Measurements from ENCODE around the gene CYB561D1. TPM values are rescaled to one million over a fixed set of nuclear protein-coding genes. Genes with fewer than 3 reads are reported as not detected.

The CYB561D1 gene
- total and polyA plus RNA-seq, 2 of the 13 experiments (the other 11 are each of a cell fraction or from before 2014, with no cell fraction given): 3.9 to 4.1 TPM

DNA sequence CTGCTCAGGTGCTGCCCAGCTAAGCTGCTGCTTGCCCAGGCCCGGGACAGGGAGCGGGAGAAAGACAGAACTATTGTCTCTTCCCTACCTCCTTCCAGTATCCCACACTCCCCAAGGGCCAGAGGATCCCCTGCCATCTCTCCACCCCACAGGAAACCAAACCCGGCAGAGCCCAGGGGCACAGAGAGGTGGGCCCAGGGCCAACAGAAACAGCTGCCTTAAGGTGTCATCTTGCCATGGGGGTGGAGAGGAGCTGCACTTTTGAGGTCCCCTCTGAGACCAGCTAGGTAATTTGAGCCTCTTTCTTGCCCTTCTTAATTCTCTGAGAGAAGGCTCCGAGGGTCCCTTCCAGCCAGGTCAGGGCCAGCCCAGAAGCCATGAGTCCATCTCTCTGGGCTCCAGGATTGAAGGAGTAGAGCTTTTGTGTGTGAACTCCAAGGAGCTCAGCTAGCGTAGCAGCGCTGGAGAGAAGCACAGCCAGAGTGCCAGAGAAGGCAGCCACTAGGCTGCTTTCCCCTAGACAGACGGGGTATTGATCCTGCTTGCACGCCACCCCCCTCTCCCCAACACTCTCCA, 36.1 kb downstream of the CYB561D1 start (continued):
- TF ChIP-seq CSRNP2 (CRISPR knock-in tag; conservative IDR thresholded peaks at IDR 0.05; ENCODE audit: low read depth): no peak
- TF ChIP-seq ZNF263 (CRISPR knock-in tag; IDR thresholded peaks at IDR 0.05): no peak
- TF ChIP-seq, protein P1, sequence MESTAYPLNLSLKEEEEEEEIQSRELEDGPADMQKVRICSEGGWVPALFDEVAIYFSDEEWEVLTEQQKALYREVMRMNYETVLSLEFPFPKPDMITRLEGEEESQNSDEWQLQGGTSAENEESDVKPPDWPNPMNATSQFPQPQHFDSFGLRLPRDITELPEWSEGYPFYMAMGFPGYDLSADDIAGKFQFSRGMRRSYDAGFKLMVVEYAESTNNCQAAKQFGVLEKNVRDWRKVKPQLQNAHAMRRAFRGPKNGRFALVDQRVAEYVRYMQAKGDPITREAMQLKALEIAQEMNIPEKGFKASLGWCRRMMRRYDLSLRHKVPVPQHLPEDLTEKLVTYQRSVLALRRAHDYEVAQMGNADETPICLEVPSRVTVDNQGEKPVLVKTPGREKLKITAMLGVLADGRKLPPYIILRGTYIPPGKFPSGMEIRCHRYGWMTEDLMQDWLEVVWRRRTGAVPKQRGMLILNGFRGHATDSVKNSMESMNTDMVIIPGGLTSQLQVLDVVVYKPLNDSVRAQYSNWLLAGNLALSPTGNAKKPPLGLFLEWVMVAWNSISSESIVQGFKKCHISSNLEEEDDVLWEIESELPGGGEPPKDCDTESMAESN (CRISPR knock-in tag; conservative IDR thresholded peaks at IDR 0.05): no peak

DNA sequence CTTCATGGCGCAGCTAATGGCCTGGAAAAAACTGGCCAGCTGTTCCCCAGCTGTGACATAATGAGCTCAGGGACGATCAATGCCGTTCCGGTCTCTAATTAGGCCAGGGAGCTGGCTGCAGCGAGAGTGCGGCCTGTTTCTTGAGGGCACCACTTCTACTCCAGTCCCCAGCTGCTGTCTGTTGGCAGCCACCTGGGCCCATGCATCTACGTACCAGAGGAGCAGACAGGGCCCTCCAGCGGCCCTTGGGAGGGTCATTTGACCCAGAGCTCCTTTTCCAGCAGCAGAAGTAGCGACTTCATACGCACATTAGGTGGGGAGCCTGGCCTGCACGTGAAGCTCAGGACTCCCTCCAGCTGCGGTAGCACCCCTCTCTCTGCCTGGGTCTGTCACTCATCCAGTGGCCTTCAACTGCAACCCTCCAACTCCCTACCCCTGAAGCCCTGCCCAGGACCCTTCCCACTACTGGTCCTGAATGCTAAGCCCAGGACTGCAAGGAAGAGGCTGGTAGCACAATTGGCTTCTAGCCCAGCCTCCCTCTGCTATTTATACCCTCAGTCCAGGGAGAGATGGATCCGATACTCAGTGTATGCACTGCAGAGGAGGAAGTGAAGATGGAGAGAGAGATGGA, 36.7 kb downstream of the CYB561D1 start:
- no peak overlapping the region for H2AFZ ChIP-seq (ENCODE audit: low read length)
- H3K36me3 ChIP-seq (replicated peaks in 1 of 2; ENCODE audit: control insufficient read depth in 1 of 2, insufficient read depth in 2 of 2, low read length in 2 of 2): no peaks in the 10 kb centered on the region
- ChIA-PET CTCF (ENCODE audit: low intra/inter-chr PET ratio, low total read pairs) (interaction anchor here (3.9 to 4.5 kb wide), 2 partner anchors 32 to 40 kb away, joined by 45 to 81 read pairs; no protein-coding TSS in a partner anchor), POLR2A (interaction anchor here (1.3 to 4.4 kb wide), 4 partner anchors 18 to 47 kb away, joined by 3 to 18 read pairs (median 8); partner anchors contain the start of genes CYB561D1 and GNAI3)
- FAIRE-seq (no peak), DNase-seq (ENCODE audit: low spot score) (no peak), ATAC-seq (peak; percentile 10)
- intact Hi-C loops (cut with micrococcal nuclease; ENCODE audit: unreplicated experiment): no loop called here
- peak overlapping the region; percentile 50 for H3K4me2 ChIP-seq (ENCODE audit: low read depth, low read length)
- in situ Hi-C loops (cut with HindIII; ENCODE audit: extremely low pct_ligation_motif_present, low pct_unique_long_range_greater_than_20kb): loop anchor here (5.0 to 10.0 kb wide), 2 partner anchors 38 to 266 kb away; partner anchors contain the start of gene CYB561D1
- 16% methylated on average over 6 of the region's 13 CpGs for WGBS (ENCODE audit: low lambda C conversion rate)
- peaks cover 18% of the 10 kb centered on the region; the same call in 1 of the 2 replicates for H3K4me1 ChIP-seq (ENCODE audit: insufficient read depth, low read length)
- H4K20me1 ChIP-seq (ENCODE audit: insufficient read depth, low read length): no peaks in the 10 kb centered on the region
- no peak overlapping the region for H3K9ac ChIP-seq (ENCODE audit: insufficient read depth, low read depth, low read length)
- no TSS peak for BruUV-seq (replicated peaks)
- H3K79me2 ChIP-seq (ENCODE audit: insufficient read depth, low read length): no peaks in the 10 kb centered on the region
- no peaks in the 10 kb centered on the region for H3K9me3 ChIP-seq (ENCODE audit: low read length)
- H3K4me3 ChIP-seq (replicated peaks in 1 of 3; ENCODE audit: insufficient read depth in 1 of 3, low read depth in 2 of 3, low read length in 3 of 3): peak overlapping the region in 1 of 3 experiments; percentile 8; a peak in 1 of 6 replicates
- peaks cover 7 to 58% of the 10 kb centered on the region in 2 experiments; a peak in 4 of 5 replicates for H3K27me3 ChIP-seq (ENCODE audit: control insufficient read depth in 1 of 2, insufficient read depth in 2 of 2, low read length in 2 of 2)
- no peak overlapping the region for H3K27ac ChIP-seq (ENCODE audit: extremely low read length, insufficient read depth, low read length)
- no peak for TF ChIP-seq LBX2 (CRISPR knock-in tag; IDR thresholded peaks at IDR 0.05; ENCODE audit: borderline replicate concordance)
- peak; percentile 28; the same call in 1 of the 2 replicates for TF ChIP-seq ZNF687 (CRISPR knock-in tag; IDR thresholded peaks at IDR 0.05)
- no peak for TF ChIP-seq ZNF761 (CRISPR knock-in tag; conservative IDR thresholded peaks at IDR 0.05)
- no peak for TF ChIP-seq KDM5A (IDR thresholded peaks at IDR 0.05; ENCODE audit: borderline replicate concordance, low read length)
- TF ChIP-seq AGO2 (optimal IDR thresholded peaks at IDR 0.05; ENCODE audit: low read depth, low read length): no peak
- TF ChIP-seq TAF1 (CRISPR knock-in tag; IDR thresholded peaks at IDR 0.05): no peak
- TF ChIP-seq HNRNPL (IDR thresholded peaks at IDR 0.05; ENCODE audit: low read depth, low read length): no peak
- no peak for TF ChIP-seq TBX3 (IDR thresholded peaks at IDR 0.05; ENCODE audit: borderline replicate concordance)
- TF ChIP-seq ZFX (CRISPR knock-in tag; IDR thresholded peaks at IDR 0.05; ENCODE audit: low read depth): peak; percentile 59
